Left lobe of liver (tissue), 2 donors: ENCODE data around the gene TEKTIP1. TPM values are rescaled to one million over a fixed set of nuclear protein-coding genes. Genes with fewer than 3 reads are reported as not detected.

Source experiments
- ATAC-seq: fragments of 200-7000 bp; cut with Tn5 transposase; one replicate; pipeline ENCODE4 v1.9.1; 2020; ENCODE audit warnings: mild to moderate bottlenecking, moderate library complexity
- DNase-seq: peaks from one replicate; pipeline ENCODE4 v3.0.0-alpha.2; 2020; ENCODE audit warnings: low spot score
- total RNA-seq: library from RNA; stranded (reverse); gene quantifications from one replicate; pipeline ENCODE4 v1.2.1, GENCODE V29; 2021
- donor health status: DM: no; HTN: no; CAD: no; lungs with moderate emphysema.
- donor health status: DM: no; HTN: yes; CAD: no.

TEKTIP1 gene
- total RNA-seq, 1 donor from 2014 or later: 1.9 TPM

GRCh38 chr19:3535981-3536380 lies 3.0 kb upstream of the TEKTIP1 start:
- ATAC-seq: no peak
- no peak for DNase-seq

GRCh38 chr19:3536429-3537100 lies 2.4 kb upstream of the TEKTIP1 start:
- DNase-seq (no peak), ATAC-seq (no peak)

DNA sequence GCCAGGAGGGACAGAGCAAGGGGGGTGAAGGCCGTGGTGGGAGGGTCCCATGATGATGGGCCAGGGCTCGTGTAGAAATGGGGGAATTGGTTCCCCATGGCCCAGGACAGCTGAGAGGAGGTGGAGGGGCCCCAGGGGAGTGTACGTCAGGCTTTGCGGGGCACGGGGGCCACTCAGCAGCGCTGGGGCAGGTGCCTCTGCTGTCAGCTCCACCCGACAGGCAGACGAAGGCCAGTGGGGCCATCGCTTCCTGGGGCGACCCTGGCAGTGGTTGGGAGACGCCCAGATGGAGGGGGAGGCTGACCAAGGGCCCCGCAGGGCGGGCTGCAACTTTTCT lies 1.9 kb upstream of the TEKTIP1 start:
- ATAC-seq (no peak), DNase-seq (no peak)

- DNase-seq (no peak), ATAC-seq (peak; percentile 16)
Observed at GRCh38 chr19:3537438-3538240, 1.3 kb upstream of the TEKTIP1 start.

DNA sequence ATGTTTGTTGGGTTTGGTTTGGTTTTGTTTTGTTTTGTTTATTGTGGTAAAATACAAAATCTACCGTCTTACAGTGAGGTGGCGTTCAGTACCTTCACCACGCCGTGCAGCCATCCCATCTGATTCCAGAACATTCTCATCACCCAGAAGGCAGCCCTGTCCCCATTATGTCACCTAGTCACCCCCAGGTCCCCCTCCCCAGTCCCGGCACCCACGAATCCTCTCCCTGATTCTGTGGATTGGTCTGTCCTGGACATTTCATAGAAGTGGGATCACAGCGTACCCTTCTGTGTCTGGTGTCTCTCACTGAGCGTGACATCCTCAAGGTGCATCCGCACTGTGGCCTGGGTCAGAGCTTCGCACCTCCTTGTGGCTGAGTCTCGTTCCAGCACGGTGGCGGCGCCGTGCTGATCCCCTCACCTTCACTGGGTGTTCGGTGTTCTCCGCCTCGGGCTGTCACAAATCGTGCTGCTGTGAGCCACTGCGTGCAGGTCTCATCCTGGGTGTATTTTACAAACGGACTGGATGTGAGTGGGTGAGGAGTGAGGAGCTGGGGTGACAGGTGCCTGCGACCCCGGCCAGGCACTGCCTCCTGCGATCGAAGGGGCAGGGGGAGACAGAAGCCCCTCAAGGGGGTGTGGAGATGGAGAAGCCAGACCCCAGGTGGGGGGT lies 580 bp upstream of the TEKTIP1 start:
- no peak for DNase-seq
- no peak for ATAC-seq

GRCh38 chr19:3539756-3540118 lies 763 bp downstream of the TEKTIP1 start:
- ATAC-seq (no peak), DNase-seq (no peak)

GRCh38 chr19:3543150-3544057 lies 4.4 kb downstream of the TEKTIP1 start:
- DNase-seq: peak; percentile 57
- ATAC-seq: peak; percentile 5

DNA sequence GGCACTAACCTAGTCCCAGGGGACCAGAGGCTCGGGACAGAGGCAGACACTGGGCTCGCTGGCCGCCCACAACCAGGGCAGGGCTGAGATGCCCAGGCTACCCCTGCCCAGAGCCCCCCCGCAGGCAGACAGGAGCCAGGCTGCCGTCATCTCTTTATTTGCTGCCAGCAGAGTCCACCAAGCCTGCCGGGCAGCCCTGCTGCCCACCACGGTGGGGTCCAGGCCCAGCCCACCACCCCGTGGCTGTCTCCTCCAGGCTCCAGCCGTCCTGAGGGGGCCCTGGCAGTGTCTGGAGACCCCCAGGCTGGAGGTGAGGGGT lies 5.0 kb downstream of the TEKTIP1 start:
- no peak for DNase-seq
- no peak for ATAC-seq

GRCh38 chr19:3544742-3545668 lies 6.0 kb downstream of the TEKTIP1 start:
- peak; percentile 84 for ATAC-seq
- DNase-seq: peak; percentile 79

DNA sequence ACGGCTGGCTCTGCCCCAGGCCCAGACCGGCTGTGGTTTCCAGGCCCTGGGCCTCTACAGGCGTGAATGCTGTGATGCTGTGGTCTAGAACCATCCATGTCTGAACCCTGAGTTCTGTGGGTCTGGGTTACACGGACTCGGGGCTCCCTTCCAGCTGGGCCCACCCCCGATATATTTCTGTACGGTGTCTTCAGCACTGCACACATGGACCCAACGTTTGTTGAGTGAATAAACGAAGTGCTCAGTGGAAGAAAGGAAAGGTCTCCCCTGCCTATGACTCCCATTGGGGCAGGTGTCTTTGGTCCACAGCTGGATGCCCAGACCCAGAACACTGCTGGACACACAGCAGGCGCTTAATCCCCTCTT lies 6.7 kb downstream of the TEKTIP1 start:
- ATAC-seq: no peak
- DNase-seq: no peak

- DNase-seq: no peak
- peak; percentile 42 for ATAC-seq
Observed at GRCh38 chr19:3546119-3546518, 7.1 kb downstream of the TEKTIP1 start.

GRCh38 chr19:3547301-3547731 lies 8.3 kb downstream of the TEKTIP1 start:
- DNase-seq (no peak), ATAC-seq (no peak)

- no peak for ATAC-seq
- DNase-seq: no peak
Observed at GRCh38 chr19:3547767-3548282, 8.9 kb downstream of the TEKTIP1 start.

- DNase-seq: no peak
Observed at GRCh38 chr19:3548606-3549005, 9.6 kb downstream of the TEKTIP1 start.

GRCh38 chr19:3549816-3550215 lies 10.8 kb downstream of the TEKTIP1 start:
- no peak for DNase-seq
- no peak for ATAC-seq

More at GRCh38 chr19:3548606-3549005, 9.6 kb downstream of the TEKTIP1 start:
- ATAC-seq: no peak

DNA sequence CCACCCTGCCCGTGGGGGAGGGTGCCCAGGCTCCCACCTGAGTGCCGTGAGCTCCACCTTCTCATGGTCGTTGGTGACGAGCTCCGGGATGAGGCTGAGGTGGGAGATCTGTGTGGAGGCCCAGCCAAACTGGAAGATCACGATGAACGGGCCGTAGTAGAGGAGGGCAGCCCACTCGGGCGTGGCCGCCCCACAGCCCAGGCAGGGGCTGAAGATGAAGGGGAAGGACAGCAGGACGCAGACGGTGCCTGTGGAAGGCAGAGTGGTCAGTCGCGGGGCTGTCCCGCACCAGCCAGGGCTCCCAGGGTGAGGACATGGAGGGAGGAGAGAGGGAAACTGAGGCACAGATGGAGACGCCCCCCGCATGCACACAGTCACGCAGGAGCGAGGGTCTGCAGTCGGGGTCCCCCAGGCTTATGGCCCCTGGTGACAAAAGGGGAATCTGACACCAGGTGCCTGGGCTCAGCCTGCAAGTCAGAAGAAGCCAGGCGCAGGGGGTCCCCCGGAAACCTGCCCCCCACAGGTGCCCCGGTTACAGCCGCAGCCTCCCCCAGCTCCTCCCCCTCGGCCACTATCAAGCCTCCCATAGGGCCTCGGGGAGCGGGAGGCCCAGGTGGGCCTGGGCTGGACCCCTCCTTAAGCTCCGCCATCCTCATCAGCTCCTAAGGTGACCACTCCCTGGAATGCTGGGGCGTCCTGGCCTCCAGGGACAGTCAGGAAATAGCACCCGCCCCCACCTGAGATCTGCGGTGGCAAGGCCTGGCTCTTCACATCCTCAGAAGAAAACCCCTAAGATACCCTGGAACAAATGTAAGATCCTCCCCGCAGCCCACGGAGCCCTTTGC lies 12.2 kb downstream of the TEKTIP1 start:
- no peak for ATAC-seq

DNA sequence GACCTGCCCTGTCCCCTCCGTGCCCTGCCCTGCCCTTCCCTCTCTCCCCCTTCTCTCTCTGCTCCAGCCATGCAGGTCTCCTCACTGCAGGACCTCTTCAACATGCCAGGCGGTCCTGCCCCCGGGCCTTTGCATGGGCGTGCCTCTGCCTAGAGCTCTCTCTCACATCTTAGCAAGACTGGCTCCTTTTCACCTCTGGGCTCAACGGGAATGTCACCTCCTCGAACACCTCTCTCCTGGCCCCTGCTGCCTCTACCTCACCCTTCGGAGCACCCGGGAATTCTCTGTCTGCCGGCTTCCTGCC lies 12.8 kb downstream of the TEKTIP1 start:
- DNase-seq (no peak), ATAC-seq (no peak)

More for the DNA sequence above, 12.2 kb downstream of the TEKTIP1 start:
- no peak for DNase-seq

DNA sequence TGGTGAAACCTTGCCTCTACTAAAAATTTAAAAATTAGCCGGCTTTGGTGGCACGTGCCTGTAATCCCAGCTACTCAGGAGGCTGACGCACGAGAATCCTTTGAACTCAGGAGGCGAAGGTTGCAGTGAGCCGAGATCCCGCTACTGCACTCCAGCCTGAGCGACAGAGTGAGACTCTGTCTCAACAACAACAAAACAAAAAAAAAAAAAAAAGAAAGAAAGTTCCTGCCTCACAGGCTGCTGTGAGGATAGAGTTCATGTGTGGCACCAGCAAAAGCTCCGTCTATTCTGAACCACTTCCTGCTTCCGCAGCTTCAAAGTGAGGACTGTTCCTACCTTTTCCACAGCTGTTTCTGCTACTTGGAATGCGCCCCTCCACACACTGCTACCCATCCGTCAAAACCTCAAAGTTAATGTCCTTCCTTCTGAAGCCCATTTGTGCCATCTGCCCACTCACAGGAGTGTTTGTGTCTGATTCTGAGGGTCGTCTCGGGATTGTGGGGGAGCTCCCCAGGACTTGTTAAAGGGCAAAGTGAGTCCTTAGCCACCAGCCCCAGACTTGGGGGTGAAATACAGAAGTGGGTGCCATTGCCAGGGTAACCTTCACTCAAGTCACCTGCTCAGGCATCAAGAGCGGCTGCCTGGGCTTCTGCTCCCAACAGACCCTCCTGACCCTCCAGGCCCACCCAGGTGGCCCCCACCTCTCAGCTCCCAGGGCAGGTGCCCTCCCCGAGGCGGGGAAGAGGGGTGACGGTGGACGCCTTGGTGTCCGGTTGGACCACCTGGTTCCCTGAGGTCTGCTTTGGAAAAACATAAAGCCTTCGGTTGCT lies 15.5 kb downstream of the TEKTIP1 start:
- DNase-seq: no peak
- ATAC-seq: no peak
